Caco-2 (cell line): ENCODE results near the gene KLHL29. TPM values are rescaled to one million over a fixed set of nuclear protein-coding genes. Genes with fewer than 3 reads are reported as not detected.
A peak's percentile ranks its signal among the peaks of the same experiment; 100 is the strongest.

Experiments used
- BruUV-seq: library from RNA; stranded (reverse); fragments of 400-500 nt; replicated peaks from 2 replicates; lab custom pipeline; 2021; lab: Mats Ljungman, UMichigan
- CTCF ChIA-PET: fragments of 300-600 bp; sonication (Branson Sonifier 250); formaldehyde crosslinking; loops from one replicate; lab custom pipeline; 2022; ENCODE audit warnings: antibody characterized with exemption; lab: Charles Lee
- POLR2A ChIA-PET: fragments of 300-600 bp; sonication (Branson Sonifier 250); formaldehyde crosslinking; loops from one replicate; lab custom pipeline; 2022; ENCODE audit warnings: antibody characterized with exemption; lab: Charles Lee
- DNase-seq, 2 experiments: peaks; one replicate each; pipeline versions ENCODE4 v3.0.0 to v3.0.0-alpha.2; 2020 to 2022
- H3K27me3 ChIP-seq: replicated peaks from 2 replicates; pipeline ENCODE4 v1.6.0; 2011; ENCODE audit warnings: low read length; ENCODE audit not compliant: control insufficient read depth, insufficient read depth
- H3K36me3 ChIP-seq: 2 replicates; pipeline ENCODE4 v1.5.1; 2011; ENCODE audit warnings: low read length; ENCODE audit not compliant: control insufficient read depth, insufficient read depth
- H3K4me1 ChIP-seq: fragments of 250-450 bp; sonication (Bioruptor Pico); 2 replicates; pipeline ENCODE4 v1.5.1; 2020; ENCODE audit warnings: mild to moderate bottlenecking
- H3K4me3 ChIP-seq: 2 replicates; pipeline ENCODE4 v1.5.1; 2011; ENCODE audit warnings: low read depth, mild to moderate bottlenecking, control low read depth, low read length
- H3K9me3 ChIP-seq: fragments of 250-450 bp; sonication (Bioruptor Pico); 2 replicates; pipeline ENCODE4 v1.5.1; 2020; ENCODE audit warnings: mild to moderate bottlenecking, moderate library complexity
- H3K27ac Mint-ChIP-seq: one replicate; pipeline ENCODE4 v1.8.0; 2022; ENCODE audit warnings: mixed read lengths; ENCODE audit not compliant: unreplicated experiment
- H3K27me3 Mint-ChIP-seq: one replicate; pipeline ENCODE4 v1.8.0; 2022; ENCODE audit warnings: mixed read lengths; ENCODE audit not compliant: insufficient read depth, unreplicated experiment
- H3K36me3 Mint-ChIP-seq: one replicate; pipeline ENCODE4 v1.8.0; 2022; ENCODE audit warnings: mild to moderate bottlenecking, mixed read lengths; ENCODE audit not compliant: insufficient read depth, unreplicated experiment
- H3K4me1 Mint-ChIP-seq: one replicate; pipeline ENCODE4 v1.8.0; 2022; ENCODE audit warnings: low read depth, mixed read lengths; ENCODE audit not compliant: unreplicated experiment
- H3K4me3 Mint-ChIP-seq: one replicate; pipeline ENCODE4 v1.8.0; 2022; ENCODE audit warnings: mild to moderate bottlenecking, moderate library complexity, mixed read lengths; ENCODE audit not compliant: unreplicated experiment
- H3K9me3 Mint-ChIP-seq: one replicate; pipeline ENCODE4 v1.8.0; 2022; ENCODE audit warnings: mixed read lengths; ENCODE audit not compliant: unreplicated experiment
- CTCF ChIP-seq, 2 experiments: fragments of 200-600 bp in 1 of 2; IDR thresholded peaks; 1 replicate in 1 of 2; 2 replicates in 1 of 2; pipeline versions ENCODE4 v1.5.1 to v1.8.0; 2011 to 2022; ENCODE audit warnings: antibody characterized with exemption in 1 of 2, control low read depth in 1 of 2, inconsistent platforms in 1 of 2, low read depth in 1 of 2, low read length in 1 of 2, mild to moderate bottlenecking in 1 of 2, moderate library complexity in 1 of 2; ENCODE audit not compliant: insufficient read depth in 1 of 2, severe bottlenecking in 1 of 2, unreplicated experiment in 1 of 2
- intact Hi-C: fragments of 100-400 bp; cut with micrococcal nuclease; formaldehyde crosslinking; loops from one replicate; pipeline ENCODE4 v1.10.0; 2022; ENCODE audit not compliant: unreplicated experiment
- total RNA-seq: library from RNA; stranded (reverse); gene quantifications from 2 replicates; pipeline ENCODE4 v1.2.3, GENCODE V29; 2022

KLHL29 gene
- total RNA-seq, 1 experiment from 2014 or later = 0.61 TPM

- H3K27ac Mint-ChIP-seq = no peak overlapping the region
- no peaks in the 10 kb centered on the region for H3K9me3 Mint-ChIP-seq
- no peaks in the 10 kb centered on the region for H3K27me3 Mint-ChIP-seq
- no peaks in the 10 kb centered on the region for H3K27me3 ChIP-seq
- DNase-seq = no peak
- H3K9me3 ChIP-seq = no peaks in the 10 kb centered on the region
- intact Hi-C loops = no loop called here
- peaks cover 5% of the 10 kb centered on the region for H3K36me3 Mint-ChIP-seq
- ChIA-PET POLR2A (no interaction called here), CTCF (no interaction called here)
- no peaks in the 10 kb centered on the region; the same call in 1 of the 2 replicates for H3K36me3 ChIP-seq
- TF ChIP-seq CTCF (IDR thresholded peaks at IDR 0.05; ENCODE audit: insufficient read depth in 1 of 2, low read depth in 1 of 2, low read length in 1 of 2, severe bottlenecking in 1 of 2, unreplicated experiment in 1 of 2) = no peak
- no TSS peak for BruUV-seq
- no peaks in the 10 kb centered on the region for H3K4me1 ChIP-seq
- H3K4me3 Mint-ChIP-seq = no peak overlapping the region
- H3K4me1 Mint-ChIP-seq = no peaks in the 10 kb centered on the region
- H3K4me3 ChIP-seq = no peak overlapping the region
Measured at GRCh38 chr2:23692263-23692662, 307.3 kb downstream of the KLHL29 start.

- ChIA-PET POLR2A (no interaction called here), CTCF (no interaction called here)
- BruUV-seq = no TSS peak
- peak in 1 of 2 experiments; percentile 27 for DNase-seq
- intact Hi-C loops = no loop called here
- Histone ChIP-seq H3K9me3 (no peaks in the 10 kb centered on the region), H3K36me3 (no peaks in the 10 kb centered on the region; the same call in 1 of the 2 replicates), H3K4me3 (no peak overlapping the region), H3K4me1 (no peaks in the 10 kb centered on the region), H3K27me3 (no peaks in the 10 kb centered on the region)
- Mint-ChIP-seq H3K27ac (no peak overlapping the region), H3K4me1 (no peaks in the 10 kb centered on the region), H3K9me3 (no peaks in the 10 kb centered on the region), H3K27me3 (no peaks in the 10 kb centered on the region), H3K4me3 (no peak overlapping the region), H3K36me3 (peaks cover 5% of the 10 kb centered on the region)
- TF ChIP-seq CTCF (IDR thresholded peaks at IDR 0.05; ENCODE audit: insufficient read depth in 1 of 2, low read depth in 1 of 2, low read length in 1 of 2, severe bottlenecking in 1 of 2, unreplicated experiment in 1 of 2) = no peak
Measured at GRCh38 chr2:23692851-23693605, 308.0 kb downstream of the KLHL29 start.

GRCh38 chr2:23693606-23693951 is 308.6 kb downstream of the KLHL29 start:
- Mint-ChIP-seq H3K36me3 (peaks cover 5% of the 10 kb centered on the region), H3K27me3 (no peaks in the 10 kb centered on the region), H3K9me3 (no peaks in the 10 kb centered on the region), H3K4me3 (no peak overlapping the region), H3K4me1 (no peaks in the 10 kb centered on the region), H3K27ac (no peak overlapping the region)
- Histone ChIP-seq H3K4me1 (no peaks in the 10 kb centered on the region), H3K9me3 (no peaks in the 10 kb centered on the region), H3K27me3 (no peaks in the 10 kb centered on the region), H3K36me3 (no peaks in the 10 kb centered on the region; the same call in 1 of the 2 replicates), H3K4me3 (no peak overlapping the region)
- ChIA-PET CTCF (no interaction called here), POLR2A (no interaction called here)
- TF ChIP-seq CTCF (IDR thresholded peaks at IDR 0.05; ENCODE audit: insufficient read depth in 1 of 2, low read depth in 1 of 2, low read length in 1 of 2, severe bottlenecking in 1 of 2, unreplicated experiment in 1 of 2) = no peak
- no TSS peak for BruUV-seq
- DNase-seq = peak in 1 of 2 experiments; percentile 26
- intact Hi-C loops = no loop called here
